Mesenchymal stem cell (in vitro differentiated cells and primary cell): Measurements from ENCODE around the gene RYR1.

Experiments
- DNase-seq: peaks from one replicate; pipeline ENCODE4 v3.0.0-alpha.2; 2013
- H2AFZ ChIP-seq: one replicate; pipeline ENCODE4 v1.6.1; 2013; ENCODE audit warnings: low read depth, mild to moderate bottlenecking, control low read depth, inconsistent platforms, low read length, moderate library complexity
- H2AK5ac ChIP-seq: 2 replicates; pipeline ENCODE4 v1.6.1; 2013; ENCODE audit warnings: low read length, moderate library complexity, mild to moderate bottlenecking, inconsistent platforms; ENCODE audit not compliant: severe bottlenecking
- H2BK120ac ChIP-seq: one replicate; pipeline ENCODE4 v1.6.1; 2013; ENCODE audit warnings: low read depth, mild to moderate bottlenecking, inconsistent platforms, low read length, moderate library complexity
- H2BK12ac ChIP-seq, 2 experiments: one replicate each; pipeline ENCODE4 v1.6.1; 2013; ENCODE audit warnings: inconsistent platforms in 2 of 2, low read length in 2 of 2, mild to moderate bottlenecking in 2 of 2, moderate library complexity in 2 of 2, control low read depth in 1 of 2
- H2BK15ac ChIP-seq: one replicate; pipeline ENCODE4 v1.6.1; 2013; ENCODE audit warnings: mild to moderate bottlenecking, low read depth, inconsistent platforms; ENCODE audit not compliant: poor library complexity, severe bottlenecking
- H2BK5ac ChIP-seq: 2 replicates; pipeline ENCODE4 v1.6.1; 2013; ENCODE audit warnings: low read depth, mild to moderate bottlenecking, low read length, control low read depth, inconsistent platforms; ENCODE audit not compliant: poor library complexity, severe bottlenecking
- H3K14ac ChIP-seq, 2 experiments: one replicate each; pipeline ENCODE4 v1.6.1; 2013; ENCODE audit warnings: inconsistent platforms in 2 of 2, low read length in 2 of 2, control low read depth in 1 of 2, mild to moderate bottlenecking in 1 of 2, moderate library complexity in 1 of 2
- H3K18ac ChIP-seq, 2 experiments: one replicate each; pipeline ENCODE4 v1.6.1; 2013; ENCODE audit warnings: inconsistent platforms in 2 of 2, low read length in 2 of 2, control low read depth in 1 of 2, low read depth in 1 of 2, mild to moderate bottlenecking in 1 of 2
- H3K23ac ChIP-seq, 2 experiments: one replicate each; pipeline ENCODE4 v1.6.1; 2013; ENCODE audit warnings: inconsistent platforms in 2 of 2, low read length in 2 of 2, mild to moderate bottlenecking in 2 of 2, moderate library complexity in 2 of 2, control low read depth in 1 of 2
- H3K27ac ChIP-seq: 2 replicates; pipeline ENCODE4 v1.5.1; 2013; ENCODE audit warnings: mild to moderate bottlenecking, moderate library complexity, low read length, control low read depth, inconsistent platforms; ENCODE audit not compliant: poor library complexity, severe bottlenecking
- H3K27me3 ChIP-seq, 2 experiments: 2 replicates each; pipeline versions ENCODE4 v1.6.1 to v1.7.0; 2013; ENCODE audit warnings: low read length in 2 of 2, mild to moderate bottlenecking in 2 of 2, moderate library complexity in 2 of 2, control low read depth in 1 of 2, inconsistent platforms in 1 of 2; ENCODE audit not compliant: control insufficient read depth in 1 of 2, insufficient read depth in 1 of 2
- H3K36me3 ChIP-seq, 2 experiments: 2 replicates each; pipeline versions ENCODE4 v1.6.1 to v1.7.0; 2013; ENCODE audit warnings: low read length in 2 of 2, control low read depth in 1 of 2, inconsistent platforms in 1 of 2, low read depth in 1 of 2, mild to moderate bottlenecking in 1 of 2; ENCODE audit not compliant: insufficient read depth in 2 of 2, control insufficient read depth in 1 of 2
- H3K4ac ChIP-seq, 2 experiments: one replicate each; pipeline ENCODE4 v1.6.1; 2013; ENCODE audit warnings: inconsistent platforms in 2 of 2, low read length in 2 of 2, mild to moderate bottlenecking in 2 of 2, moderate library complexity in 2 of 2, control low read depth in 1 of 2, low read depth in 1 of 2
- H3K4me1 ChIP-seq: 2 replicates; pipeline ENCODE4 v1.6.1; 2013; ENCODE audit warnings: low read depth, low read length, control low read depth; ENCODE audit not compliant: control insufficient read depth, insufficient read depth
- H3K4me2 ChIP-seq: 2 replicates; pipeline ENCODE4 v1.6.1; 2013; ENCODE audit warnings: low read length, mild to moderate bottlenecking, inconsistent platforms; ENCODE audit not compliant: poor library complexity, severe bottlenecking
- H3K4me3 ChIP-seq, 2 experiments: 2 replicates each; pipeline versions ENCODE4 v1.5.1 to v1.7.0; 2013; ENCODE audit warnings: low read length in 2 of 2, mild to moderate bottlenecking in 2 of 2, control low read depth in 1 of 2, low read depth in 1 of 2; ENCODE audit not compliant: insufficient read depth in 1 of 2
- H3K79me1 ChIP-seq: replicated peaks from 2 replicates; pipeline ENCODE4 v1.6.1; 2013; ENCODE audit warnings: mild to moderate bottlenecking, control low read depth, low read length, inconsistent platforms; ENCODE audit not compliant: poor library complexity, severe bottlenecking
- H3K9ac ChIP-seq: 2 replicates; pipeline ENCODE4 v1.7.0; 2013; ENCODE audit warnings: mild to moderate bottlenecking, low read length, moderate library complexity
- H3K9me3 ChIP-seq: 2 replicates; pipeline ENCODE4 v1.7.0; 2013; ENCODE audit warnings: mild to moderate bottlenecking, low read length; ENCODE audit not compliant: control insufficient read depth
- H4K8ac ChIP-seq: one replicate; pipeline ENCODE4 v1.6.1; 2013; ENCODE audit warnings: inconsistent platforms, mild to moderate bottlenecking, low read length, moderate library complexity
- H4K91ac ChIP-seq: one replicate; pipeline ENCODE4 v1.6.1; 2013; ENCODE audit warnings: mild to moderate bottlenecking, low read length, inconsistent platforms
- WGBS: methylation state at CpG from one replicate; pipeline ENCODE4 v1.1.7; 2013; ENCODE audit warnings: mixed read lengths; 5-methylcytosine and 5-hydroxymethylcytosine counted together

RYR1 gene

DNA sequence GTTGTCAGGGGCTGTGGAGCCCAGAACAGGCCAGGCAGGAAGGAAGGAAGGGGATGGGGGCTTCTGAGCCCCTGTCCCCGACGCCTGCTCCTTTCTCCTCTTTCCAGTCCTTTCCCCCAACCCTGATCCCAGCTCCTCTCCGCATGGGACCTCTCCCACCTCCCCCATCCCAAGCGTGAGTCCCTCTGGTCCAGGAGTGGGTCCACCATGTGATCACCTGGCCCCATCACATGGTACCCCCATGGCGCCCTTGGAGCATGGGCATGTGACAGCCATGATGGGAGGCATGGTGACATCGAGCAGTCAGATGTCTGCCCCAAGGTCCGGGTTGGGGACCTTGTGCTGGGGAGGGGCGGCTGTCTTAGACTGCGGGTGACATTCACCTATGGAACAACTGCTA, 9.2 kb downstream of the RYR1 start:
- Histone ChIP-seq H2AK5ac (no peak overlapping the region), H3K27me3 (peaks cover 16 to 25% of the 10 kb centered on the region in 2 experiments), H2BK120ac (no peak overlapping the region), H3K14ac (no peak overlapping the region), H3K79me1 (no peaks in the 10 kb centered on the region), H3K9me3 (no peaks in the 10 kb centered on the region), H2BK12ac (no peak overlapping the region), H3K4me3 (no peak overlapping the region), H2BK5ac (no peak overlapping the region), H3K23ac (no peak overlapping the region), H2AFZ (no peak overlapping the region), H4K8ac (no peak overlapping the region), H4K91ac (no peak overlapping the region), H3K9ac (no peak overlapping the region), H3K27ac (no peak overlapping the region), H3K36me3 (no peaks in the 10 kb centered on the region), H2BK15ac (no peak overlapping the region), H3K4ac (no peak overlapping the region), H3K4me1 (no peaks in the 10 kb centered on the region), H3K4me2 (no peak overlapping the region), H3K18ac (no peak overlapping the region)
- no peak for DNase-seq
- 88% methylated on average over 7 of the region's 9 CpGs for WGBS

DNA sequence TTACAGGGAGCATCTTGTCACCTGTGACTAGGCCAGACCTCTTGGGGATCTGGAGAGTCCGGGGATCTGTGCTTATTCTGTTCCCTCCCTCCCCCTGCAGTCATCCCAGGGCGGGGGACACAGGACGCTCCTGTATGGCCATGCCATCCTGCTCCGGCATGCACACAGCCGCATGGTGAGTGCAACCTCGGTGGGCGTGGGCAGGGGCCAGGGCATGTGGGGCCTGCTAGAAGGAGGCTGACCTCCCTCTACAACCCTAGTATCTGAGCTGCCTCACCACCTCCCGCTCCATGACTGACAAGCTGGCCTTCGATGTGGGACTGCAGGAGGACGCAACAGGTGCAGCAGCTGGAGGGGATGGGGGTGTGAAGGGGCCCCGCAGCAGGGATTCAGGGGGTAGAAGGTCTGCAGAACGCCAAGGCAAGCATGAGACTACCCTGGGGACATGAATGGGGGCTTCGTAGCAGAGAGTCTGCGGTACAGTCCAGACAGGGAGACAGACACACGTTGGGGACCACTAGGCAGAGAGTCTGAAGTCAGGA, 10.0 kb downstream of the RYR1 start:
- Histone ChIP-seq H3K9me3 (no peaks in the 10 kb centered on the region), H2BK15ac (no peak overlapping the region), H3K9ac (no peak overlapping the region), H3K79me1 (no peaks in the 10 kb centered on the region), H4K91ac (no peak overlapping the region), H2AK5ac (no peak overlapping the region), H3K18ac (no peak overlapping the region), H3K4ac (no peak overlapping the region), H3K4me1 (no peaks in the 10 kb centered on the region), H4K8ac (no peak overlapping the region), H3K36me3 (no peaks in the 10 kb centered on the region), H3K27me3 (peaks cover 20 to 27% of the 10 kb centered on the region in 2 experiments), H3K27ac (no peak overlapping the region), H2BK120ac (no peak overlapping the region), H2AFZ (no peak overlapping the region), H2BK5ac (no peak overlapping the region), H3K23ac (no peak overlapping the region), H3K14ac (no peak overlapping the region), H3K4me2 (no peak overlapping the region), H3K4me3 (no peak overlapping the region), H2BK12ac (no peak overlapping the region)
- WGBS = 91% methylated on average over 15 of the region's 15 CpGs
- DNase-seq = no peak

GRCh38 chr19:38444026-38444425, 10.5 kb downstream of the RYR1 start:
- Histone ChIP-seq H2AFZ (no peak overlapping the region), H2AK5ac (no peak overlapping the region), H4K91ac (no peak overlapping the region), H3K36me3 (no peaks in the 10 kb centered on the region), H3K18ac (no peak overlapping the region), H3K14ac (no peak overlapping the region), H3K27ac (no peak overlapping the region), H2BK15ac (no peak overlapping the region), H2BK12ac (no peak overlapping the region), H2BK5ac (no peak overlapping the region), H3K9ac (no peak overlapping the region), H3K4ac (no peak overlapping the region), H3K9me3 (no peaks in the 10 kb centered on the region), H3K4me2 (no peak overlapping the region), H2BK120ac (no peak overlapping the region), H4K8ac (no peak overlapping the region), H3K4me1 (no peaks in the 10 kb centered on the region), H3K79me1 (no peaks in the 10 kb centered on the region), H3K4me3 (no peak overlapping the region), H3K23ac (no peak overlapping the region), H3K27me3 (peaks cover 20 to 32% of the 10 kb centered on the region in 2 experiments)
- no peak for DNase-seq
- WGBS = 97% methylated on average over 7 of the region's 7 CpGs

- H3K9me3 ChIP-seq = no peaks in the 10 kb centered on the region
- H4K8ac ChIP-seq = no peak overlapping the region
- no peak overlapping the region for H2AK5ac ChIP-seq
- no peak for DNase-seq
- no peak overlapping the region for H3K4ac ChIP-seq
- no peaks in the 10 kb centered on the region for H3K79me1 ChIP-seq
- no peak overlapping the region for H3K9ac ChIP-seq
- no peak overlapping the region for H2AFZ ChIP-seq
- no peak overlapping the region for H3K4me2 ChIP-seq
- peaks cover 30 to 39% of the 10 kb centered on the region in 2 experiments for H3K27me3 ChIP-seq
- H3K4me3 ChIP-seq = no peak overlapping the region
- H3K18ac ChIP-seq = no peak overlapping the region
- H2BK120ac ChIP-seq = no peak overlapping the region
- H3K23ac ChIP-seq = no peak overlapping the region
- H3K4me1 ChIP-seq = no peaks in the 10 kb centered on the region
- no peak overlapping the region for H3K27ac ChIP-seq
- WGBS = 92% methylated on average over 7 of the region's 7 CpGs
- no peak overlapping the region for H2BK15ac ChIP-seq
- no peaks in the 10 kb centered on the region for H3K36me3 ChIP-seq
- H3K14ac ChIP-seq = no peak overlapping the region
- no peak overlapping the region for H2BK5ac ChIP-seq
- no peak overlapping the region for H2BK12ac ChIP-seq
- H4K91ac ChIP-seq = no peak overlapping the region
Observed at GRCh38 chr19:38445362-38445761, 11.9 kb downstream of the RYR1 start.
